Spleen (tissue), 11 donors: ENCODE results near the gene PBX1. TPM values are rescaled to one million over a fixed set of nuclear protein-coding genes. Genes with fewer than 3 reads are reported as not detected.

Experiments
- DNase-seq: peaks from one replicate; pipeline ENCODE4 v3.0.0-alpha.2; 2020
- H3K27ac ChIP-seq, 8 donors: fragments of 200-600 bp; sonication (generic) in 7 of 8; 1 replicate in 4 of 8; 2 replicates in 4 of 8; pipeline versions ENCODE4 v1.5.0 to v1.8.0; 2016 to 2021; ENCODE audit warnings: inconsistent platforms in 4 of 8, mild to moderate bottlenecking in 4 of 8, moderate library complexity in 1 of 8
- H3K27me3 ChIP-seq, 7 donors: fragments of 200-600 bp; sonication (generic) in 6 of 7; replicated peaks in 1 of 7; 1 replicate in 4 of 7; 2 replicates in 3 of 7; pipeline versions ENCODE4 v1.5.0 to v1.8.0; 2016 to 2021; ENCODE audit warnings: inconsistent platforms in 3 of 7, mild to moderate bottlenecking in 1 of 7
- H3K36me3 ChIP-seq, 6 donors: fragments of 200-600 bp; sonication (generic) in 5 of 6; 1 replicate in 4 of 6; 2 replicates in 2 of 6; pipeline versions ENCODE4 v1.5.0 to v1.8.0; 2016 to 2021; ENCODE audit warnings: inconsistent platforms in 2 of 6
- H3K4me1 ChIP-seq, 6 donors: fragments of 200-600 bp; sonication (generic) in 5 of 6; 1 replicate in 3 of 6; 2 replicates in 3 of 6; pipeline versions ENCODE4 v1.5.0 to v1.8.0; 2016 to 2021; ENCODE audit warnings: inconsistent platforms in 3 of 6
- H3K4me3 ChIP-seq, 8 donors: fragments of 200-600 bp; sonication (generic) in 7 of 8; 1 replicate in 4 of 8; 2 replicates in 4 of 8; pipeline versions ENCODE4 v1.5.0 to v1.8.0; 2016 to 2021; ENCODE audit warnings: inconsistent platforms in 4 of 8, mild to moderate bottlenecking in 4 of 8, moderate library complexity in 2 of 8
- H3K9me3 ChIP-seq, 8 donors: fragments of 200-600 bp; sonication (generic) in 7 of 8; 1 replicate in 4 of 8; 2 replicates in 4 of 8; pipeline versions ENCODE4 v1.5.0 to v1.8.0; 2016 to 2021; ENCODE audit warnings: inconsistent platforms in 4 of 8
- CTCF ChIP-seq, 11 experiments: fragments of 200-600 bp in 7 of 11; fragments of 450-650 bp in 4 of 11; sonication (generic) in 4 of 11; IDR thresholded peaks in 8 of 11; conservative IDR thresholded peaks in 3 of 11; 1 replicate in 7 of 11; 2 replicates in 4 of 11; pipeline versions ENCODE4 v1.4.0 to v1.8.0; 2016 to 2021; ENCODE audit warnings: antibody characterized with exemption in 11 of 11, inconsistent platforms in 4 of 11, mild to moderate bottlenecking in 1 of 11
- POLR2A ChIP-seq, 3 donors: fragments of 450-650 bp; IDR thresholded peaks; one replicate each; pipeline ENCODE4 v1.5.1; 2017; ENCODE audit warnings: antibody characterized with exemption in 3 of 3, mild to moderate bottlenecking in 1 of 3
- POLR2AphosphoS5 ChIP-seq, 3 donors: sonication (generic); formaldehyde crosslinking; IDR thresholded peaks; one replicate each; pipeline ENCODE4 v1.5.1; 2017; ENCODE audit warnings: antibody characterized with exemption in 3 of 3
- WGBS, 5 donors: extraction: QIAGEN DNeasy Blood & Tissue Kit in 3 of 5; methylation state at CpG; one replicate each; pipeline versions ENCODE4 v1.1.5 to v1.1.7; 2013 to 2018; 5-methylcytosine and 5-hydroxymethylcytosine counted together
- intact Hi-C: fragments of 100-400 bp; cut with DNase I; formaldehyde crosslinking; loops from one replicate; pipeline ENCODE4 v1.15.0; 2023; ENCODE audit warnings: low total_unique reads
- polyA plus RNA-seq, 3 donors: library from polyadenylated mRNA; stranded (reverse); fragments of 200-250 nt; gene quantifications; one replicate each; pipeline ENCODE4 v1.2.1, GENCODE V29; 2013
- total RNA-seq, 7 donors: library from RNA; depleted of rRNA in 3 of 7; stranded (reverse); fragments of >200 nt in 3 of 7; fragmentation: NEBNext Ultra II Directional in 4 of 7; extraction: Animal tissue kit (Norgen Biotek cat#: 25700) in 4 of 7; gene quantifications; one replicate each; pipeline versions ENCODE4 v1.1.0 to v1.2.1, GENCODE V29; 2016 to 2021
- donor health status: healthy with polysubstance abuse.
- donor health status: DM: no; HTN: no; CAD: no; lungs with moderate emphysema.
- donor health status: DM: no; HTN: no; CAD: no.
- donor health status: Bipolar disorder and iron deficiency.
- donor health status: healthy.
- donor health status: DM: no; HTN: no; CAD: no.
- donor health status: DM: yes; HTN: yes; CAD: no.

Gene PBX1
- total and polyA plus RNA-seq, 10 donors: 3.4 to 79.5 (median 31.8) TPM

- intact Hi-C loops: no loop called here
- Histone ChIP-seq H3K27me3 (peaks cover 0 to 6% (median 0%) of the 10 kb centered on the region in 7 donors), H3K4me1 (peaks cover 0 to 9% (median 2%) of the 10 kb centered on the region in 6 donors), H3K4me3 (no peak overlapping the region), H3K36me3 (no peaks in the 10 kb centered on the region), H3K9me3 (no peaks in the 10 kb centered on the region), H3K27ac (no peak overlapping the region)
- TF ChIP-seq POLR2AphosphoS5 (IDR thresholded peaks at IDR 0.05) (no peak), POLR2A (IDR thresholded peaks at IDR 0.05) (no peak), CTCF (IDR thresholded peaks at IDR 0.05 in 8 of 11, conservative IDR thresholded peaks at IDR 0.05 in 3 of 11) (no peak)
- WGBS, 5 donors: 90 to 97% (median 94%) methylated on average over 3 of the region's 3 CpGs
- no peak for DNase-seq
Observed at GRCh38 chr1:164653705-164654104, 94.7 kb downstream of the PBX1 start.

GRCh38 chr1:164654200-164654599, 95.2 kb downstream of the PBX1 start:
- no peak for DNase-seq
- WGBS, 5 donors: 63 to 66% (median 65%) methylated on average over 3 of the region's 3 CpGs
- Histone ChIP-seq H3K36me3 (no peaks in the 10 kb centered on the region), H3K4me3 (no peak overlapping the region), H3K27ac (no peak overlapping the region), H3K4me1 (peaks cover 0 to 9% (median 2%) of the 10 kb centered on the region in 6 donors), H3K9me3 (no peaks in the 10 kb centered on the region), H3K27me3 (peaks cover 0 to 6% (median 0%) of the 10 kb centered on the region in 7 donors)
- TF ChIP-seq CTCF (IDR thresholded peaks at IDR 0.05 in 8 of 11, conservative IDR thresholded peaks at IDR 0.05 in 3 of 11) (no peak), POLR2AphosphoS5 (IDR thresholded peaks at IDR 0.05) (no peak)
- intact Hi-C loops: no loop called here

GRCh38 chr1:164658864-164659263, 99.9 kb downstream of the PBX1 start:
- Histone ChIP-seq H3K27ac (no peak overlapping the region), H3K36me3 (no peaks in the 10 kb centered on the region), H3K27me3 (no peaks in the 10 kb centered on the region), H3K4me1 (peaks cover 0 to 20% (median 11%) of the 10 kb centered on the region in 6 donors), H3K4me3 (no peak overlapping the region), H3K9me3 (no peaks in the 10 kb centered on the region)
- TF ChIP-seq POLR2A (IDR thresholded peaks at IDR 0.05) (no peak), POLR2AphosphoS5 (IDR thresholded peaks at IDR 0.05) (no peak), CTCF (IDR thresholded peaks at IDR 0.05 in 8 of 11, conservative IDR thresholded peaks at IDR 0.05 in 3 of 11) (no peak)
- 73 to 88% (median 80%) methylated on average over 3 of the region's 3 CpGs for WGBS, 5 donors
- no peak for DNase-seq
- intact Hi-C loops: no loop called here

- WGBS, 5 donors: 45 to 71% (median 63%) methylated on average over 4 of the region's 4 CpGs
- DNase-seq: no peak
- Histone ChIP-seq H3K4me1 (peaks cover 0 to 20% (median 11%) of the 10 kb centered on the region in 6 donors), H3K4me3 (no peak overlapping the region), H3K36me3 (no peaks in the 10 kb centered on the region), H3K27ac (no peak overlapping the region), H3K9me3 (no peaks in the 10 kb centered on the region), H3K27me3 (no peaks in the 10 kb centered on the region)
- TF ChIP-seq CTCF (IDR thresholded peaks at IDR 0.05 in 8 of 11, conservative IDR thresholded peaks at IDR 0.05 in 3 of 11) (no peak), POLR2A (IDR thresholded peaks at IDR 0.05) (no peak), POLR2AphosphoS5 (IDR thresholded peaks at IDR 0.05) (no peak)
- intact Hi-C loops: no loop called here
Observed at GRCh38 chr1:164659621-164660411, 100.8 kb downstream of the PBX1 start.
